Measurements from ENCODE around the gene MLLT1.
A peak's percentile ranks its signal among the peaks of the same experiment; 100 is the strongest.

Gene MLLT1

GRCh38 chr19:6223461-6224307 lies 56.1 kb downstream of the MLLT1 start:
- DNase-seq (ENCODE audit: extremely low read depth in 1 of 2, low read depth in 1 of 2): no peak

DNA sequence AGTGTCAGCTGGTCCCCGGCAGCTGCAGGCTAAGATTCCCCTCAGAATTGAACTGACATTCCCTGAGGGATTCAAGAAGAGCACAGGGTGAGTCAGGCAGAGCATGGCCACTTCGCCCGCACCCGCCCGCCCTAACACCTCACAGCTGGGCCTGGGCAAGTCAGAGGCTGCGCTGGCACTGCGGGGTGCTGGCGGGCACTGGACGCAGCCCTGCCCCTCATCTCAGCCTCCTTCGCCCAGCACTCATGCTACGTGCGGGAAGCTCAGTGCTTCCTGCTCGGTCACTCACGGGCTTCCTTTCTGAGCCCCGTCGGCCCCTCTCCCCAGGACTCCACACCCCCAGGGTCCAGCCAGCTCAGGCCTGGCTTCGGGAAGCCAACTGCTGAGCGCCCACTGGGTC lies 56.9 kb downstream of the MLLT1 start:
- no peak for DNase-seq (ENCODE audit: extremely low read depth in 1 of 2, low read depth in 1 of 2)

- no peak for DNase-seq (ENCODE audit: extremely low read depth in 1 of 2, low read depth in 1 of 2)
Measured at GRCh38 chr19:6221878-6222746, 57.7 kb downstream of the MLLT1 start.

GRCh38 chr19:6221220-6221877 lies 58.4 kb downstream of the MLLT1 start:
- no peak for DNase-seq (ENCODE audit: extremely low read depth in 1 of 2, low read depth in 1 of 2)

GRCh38 chr19:6220385-6221191 lies 59.2 kb downstream of the MLLT1 start:
- DNase-seq (ENCODE audit: extremely low read depth in 1 of 2, low read depth in 1 of 2): no peak

DNA sequence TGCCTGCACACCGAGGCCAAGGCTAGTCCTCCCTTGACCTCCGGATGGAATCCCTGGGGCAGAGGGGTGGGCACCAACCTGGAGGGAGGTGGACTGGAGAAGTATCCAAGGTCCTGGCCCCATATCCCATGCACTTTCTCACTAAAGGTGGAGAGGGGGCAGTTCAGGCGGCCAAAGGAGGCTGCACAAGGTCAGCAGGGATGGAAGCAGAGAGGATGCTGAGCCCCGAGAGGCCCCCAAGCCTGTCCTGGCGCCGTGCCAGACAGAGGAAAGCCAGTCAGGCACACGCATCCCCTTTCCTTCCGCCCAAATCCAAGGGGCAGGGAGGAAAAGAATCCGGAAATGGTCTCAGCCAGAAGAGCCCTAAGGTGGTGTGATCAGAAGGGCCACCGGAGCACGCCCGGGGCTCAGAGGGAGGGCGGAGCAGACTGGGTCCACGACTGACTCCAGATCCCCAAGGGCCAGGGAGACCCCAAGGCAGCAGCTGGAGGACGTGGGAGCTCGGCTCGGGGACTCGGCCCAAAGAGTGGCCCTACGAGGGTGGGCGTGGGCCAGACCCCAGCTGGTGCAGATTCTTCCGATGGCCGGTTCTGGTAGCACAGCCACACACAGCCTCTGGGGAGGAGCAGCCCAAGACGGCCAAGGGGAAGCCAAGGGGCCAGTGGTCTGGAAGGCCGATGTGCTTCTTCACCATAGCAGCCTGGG lies 60.0 kb downstream of the MLLT1 start:
- DNase-seq (ENCODE audit: extremely low read depth in 1 of 2, low read depth in 1 of 2): no peak

- no peak for DNase-seq (ENCODE audit: extremely low read depth in 1 of 2, low read depth in 1 of 2)
Measured at GRCh38 chr19:6219147-6219525, 60.6 kb downstream of the MLLT1 start.

DNA sequence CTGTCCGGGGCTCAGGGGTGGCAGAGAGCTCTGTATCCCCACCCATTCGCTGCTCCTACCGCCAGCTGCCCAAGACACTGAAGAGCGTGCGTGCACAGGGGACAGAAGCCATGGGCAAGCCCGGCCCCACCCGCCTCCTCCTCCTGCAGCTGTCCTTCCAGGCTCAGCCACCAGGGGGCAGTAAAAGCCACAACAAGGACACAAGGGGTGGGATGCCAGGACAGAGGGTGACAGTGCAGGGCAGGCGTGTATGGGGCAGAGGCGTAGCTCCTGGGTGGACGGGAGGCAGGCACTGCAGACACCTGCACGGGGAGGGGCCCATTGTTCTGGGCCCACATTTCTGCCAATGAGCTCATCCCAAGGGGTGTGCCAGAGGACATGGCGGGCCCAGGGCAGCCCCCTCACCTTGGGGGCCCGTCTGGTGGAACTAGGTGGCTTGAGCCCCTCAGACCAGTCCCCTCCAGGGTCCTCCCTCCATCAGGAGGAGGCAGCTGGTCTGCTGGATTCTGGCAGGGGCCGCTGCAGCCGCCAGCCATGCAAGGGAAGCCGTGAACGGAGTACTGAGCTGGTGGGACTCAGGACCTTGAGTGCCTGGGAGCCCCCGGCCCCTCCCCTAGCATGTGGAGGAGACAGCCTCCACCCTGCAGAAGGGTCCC lies 61.2 kb downstream of the MLLT1 start:
- DNase-seq (ENCODE audit: extremely low read depth in 1 of 2, low read depth in 1 of 2): peak; percentile 57 to 73

DNA sequence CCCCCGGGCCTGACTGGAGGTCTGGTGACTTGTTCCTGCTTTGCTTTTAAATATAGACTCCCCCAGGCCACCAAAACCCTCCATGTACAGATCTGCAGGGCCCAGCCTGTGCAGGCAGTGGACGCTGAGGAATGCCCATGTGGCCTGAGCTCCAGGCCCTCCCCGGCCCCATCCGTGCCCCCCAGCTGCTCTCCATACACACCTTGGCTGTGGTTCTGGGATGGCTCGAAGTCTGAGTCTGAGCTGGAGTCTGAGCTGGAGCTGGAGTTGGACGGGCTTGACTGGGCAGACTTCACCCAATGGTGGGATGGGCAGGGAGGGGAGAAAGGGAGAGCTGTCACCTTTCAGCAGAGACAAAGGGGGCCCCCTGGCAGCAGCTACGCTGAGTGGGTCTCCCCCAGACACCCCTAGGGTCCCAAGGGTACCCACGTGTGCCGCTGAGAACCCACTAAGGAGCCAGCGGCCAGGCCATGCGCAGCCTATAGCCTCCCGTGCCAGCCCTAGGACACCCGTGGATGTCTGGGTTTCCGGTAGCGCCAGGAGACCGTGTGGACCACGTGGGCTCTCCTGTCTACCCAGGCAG lies 61.9 kb downstream of the MLLT1 start:
- no peak for DNase-seq (ENCODE audit: extremely low read depth in 1 of 2, low read depth in 1 of 2)

DNA sequence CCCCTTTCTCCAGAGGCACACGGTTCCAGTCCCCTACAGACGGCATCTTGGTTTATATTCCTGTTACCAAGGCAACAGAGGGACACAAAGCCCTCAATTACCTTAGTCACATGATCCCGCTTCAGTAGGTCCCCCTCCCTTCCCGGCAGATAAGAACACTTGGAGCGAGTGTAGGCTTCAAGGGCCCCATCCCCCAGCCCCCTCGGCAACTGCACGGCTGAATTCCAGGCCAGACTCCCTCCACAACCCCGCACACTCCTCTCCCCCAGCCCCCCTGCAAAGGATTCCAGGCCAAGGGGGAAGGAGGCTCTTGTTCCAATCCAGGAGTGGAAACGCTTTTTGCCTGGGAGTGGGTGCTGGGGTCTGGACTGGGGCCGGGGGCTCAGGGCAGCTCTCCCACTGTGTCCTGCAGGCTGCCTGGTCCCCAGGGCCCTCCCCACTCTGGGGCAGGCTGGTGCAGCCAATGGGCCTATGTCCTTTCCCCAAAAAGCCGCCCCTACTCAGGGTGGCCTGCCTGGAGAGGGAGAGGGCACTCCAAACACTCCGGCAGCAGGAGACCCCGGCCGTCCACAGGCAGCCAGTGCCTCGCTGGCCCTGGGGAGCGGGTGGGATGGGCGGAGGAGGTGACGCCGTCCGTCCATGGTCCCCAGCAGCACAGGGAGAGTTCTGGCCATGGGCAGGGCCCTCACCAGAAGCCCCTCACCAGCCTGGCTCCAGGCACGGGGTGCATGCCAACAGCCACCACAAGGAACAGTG lies 62.6 kb downstream of the MLLT1 start:
- no peak for DNase-seq (ENCODE audit: extremely low read depth in 1 of 2, low read depth in 1 of 2)

GRCh38 chr19:6216236-6216995 lies 63.4 kb downstream of the MLLT1 start:
- DNase-seq (ENCODE audit: extremely low read depth in 1 of 2, low read depth in 1 of 2): no peak

DNA sequence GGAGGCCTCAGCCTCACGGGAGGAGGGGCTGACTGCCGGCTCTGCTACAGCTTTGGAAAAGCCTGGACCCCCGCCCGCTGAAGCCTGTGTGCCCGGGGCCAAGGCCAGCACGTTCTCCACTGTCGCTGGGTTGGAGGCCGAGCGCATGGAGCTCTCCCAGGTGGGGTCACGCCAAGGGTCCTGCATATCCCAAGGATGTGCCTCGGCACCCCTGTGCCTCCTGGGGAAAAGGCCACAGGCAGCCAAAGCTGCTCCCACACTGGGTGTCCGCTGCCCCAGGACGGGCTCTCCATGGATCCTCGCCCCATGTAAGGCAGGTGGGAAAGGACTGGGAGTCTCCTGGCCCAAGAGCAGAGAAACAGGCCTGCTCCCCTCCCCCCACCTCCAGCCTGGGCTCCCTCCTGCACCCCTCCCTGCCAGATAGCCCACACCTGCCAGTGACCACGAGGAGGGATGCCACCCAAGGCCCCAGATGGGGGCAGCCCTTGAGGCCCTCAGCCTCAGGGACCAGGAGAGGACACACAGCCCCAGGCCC lies 64.0 kb downstream of the MLLT1 start:
- DNase-seq (ENCODE audit: extremely low read depth in 1 of 2, low read depth in 1 of 2): no peak

DNA sequence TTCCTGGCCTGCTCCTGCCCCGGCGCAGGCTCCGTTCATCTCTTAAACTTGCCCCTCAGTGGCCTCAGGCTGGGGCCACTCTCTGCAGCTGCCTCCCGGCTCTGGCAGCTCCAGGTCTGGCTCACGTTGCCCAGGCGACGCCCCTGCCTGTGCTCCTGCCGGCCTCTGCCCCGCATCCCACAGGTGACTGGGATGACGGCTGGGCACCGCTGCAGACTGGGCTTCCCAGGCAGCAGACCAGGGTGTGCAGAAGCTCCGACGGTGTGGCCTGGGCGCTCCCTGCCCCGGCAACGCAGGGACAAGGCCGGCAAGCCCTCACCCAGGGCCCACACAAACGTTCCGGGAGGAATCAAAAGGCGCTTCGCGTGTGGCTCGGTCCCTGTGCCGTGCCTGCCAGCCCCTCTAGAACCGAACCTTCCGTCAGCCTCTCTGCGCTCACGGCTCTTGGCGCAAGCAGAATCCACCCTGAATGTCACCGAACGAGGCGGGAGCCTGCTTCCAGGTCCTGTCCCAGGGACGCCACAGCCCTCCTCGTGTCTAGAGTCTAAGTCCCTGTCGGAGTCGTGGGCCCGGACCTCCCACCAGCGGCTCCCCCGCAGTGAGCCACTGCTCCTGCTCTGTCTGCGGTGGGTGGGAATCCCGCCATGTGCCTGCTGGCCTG lies 64.8 kb downstream of the MLLT1 start:
- no peak for DNase-seq (ENCODE audit: extremely low read depth in 1 of 2, low read depth in 1 of 2)

- DNase-seq (ENCODE audit: extremely low read depth in 1 of 2, low read depth in 1 of 2): no peak
Measured at GRCh38 chr19:6213696-6214641, 65.8 kb downstream of the MLLT1 start.

- DNase-seq (ENCODE audit: extremely low read depth in 1 of 2, low read depth in 1 of 2): no peak
Measured at GRCh38 chr19:6213266-6213595, 66.5 kb downstream of the MLLT1 start.

All from stimulated activated CD8-positive, alpha-beta memory T cell treated with anti-CD3 and anti-CD28 coated beads, Interleukin-7, amount 100 ng/mL, for 48 hours (primary cell).